Ovary (tissue), 3 donors: Measurements from ENCODE around the gene POLQ.

ENCODE experiments used
- EP300 ChIP-seq: sonication (generic); formaldehyde crosslinking; IDR thresholded peaks from one replicate; pipeline ENCODE4 v1.6.1; 2017; ENCODE audit warnings: antibody characterized with exemption
- POLR2A ChIP-seq: fragments of 450-650 bp; IDR thresholded peaks from one replicate; pipeline ENCODE4 v1.6.1; 2017; ENCODE audit warnings: antibody characterized with exemption, mild to moderate bottlenecking, moderate library complexity
- TF ChIP-seq, protein P1 (sequence below), 3 donors: fragments of 450-650 bp in 2 of 3; fragments of 200-600 bp in 1 of 3; IDR thresholded peaks; one replicate each; pipeline versions ENCODE4 v1.5.1 to v1.8.0; 2016 to 2022; ENCODE audit warnings: antibody characterized with exemption in 3 of 3, mild to moderate bottlenecking in 1 of 3
- donor health status: DM: no; HTN: no; CAD: no.

DNA sequence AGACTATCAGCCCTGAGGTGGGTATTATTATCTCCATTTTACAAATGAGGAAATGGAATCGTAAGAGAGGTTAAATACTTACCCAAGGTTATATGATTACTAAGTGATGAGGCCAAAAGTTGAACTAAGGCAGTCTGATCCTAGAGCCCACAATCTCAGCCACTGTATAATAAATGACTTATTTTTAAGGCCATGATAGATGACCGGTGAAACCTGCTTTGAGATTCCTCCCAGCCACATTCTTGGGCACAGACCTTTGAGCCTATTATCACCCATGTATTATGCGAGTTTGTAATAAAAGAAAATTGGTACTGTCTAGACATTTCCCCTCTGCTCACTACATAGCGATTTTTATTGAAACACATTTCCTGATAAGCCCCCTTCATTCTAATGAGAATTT is 37.4 kb downstream of the POLQ start:
- no peak for TF ChIP-seq EP300
- TF ChIP-seq, protein P1, sequence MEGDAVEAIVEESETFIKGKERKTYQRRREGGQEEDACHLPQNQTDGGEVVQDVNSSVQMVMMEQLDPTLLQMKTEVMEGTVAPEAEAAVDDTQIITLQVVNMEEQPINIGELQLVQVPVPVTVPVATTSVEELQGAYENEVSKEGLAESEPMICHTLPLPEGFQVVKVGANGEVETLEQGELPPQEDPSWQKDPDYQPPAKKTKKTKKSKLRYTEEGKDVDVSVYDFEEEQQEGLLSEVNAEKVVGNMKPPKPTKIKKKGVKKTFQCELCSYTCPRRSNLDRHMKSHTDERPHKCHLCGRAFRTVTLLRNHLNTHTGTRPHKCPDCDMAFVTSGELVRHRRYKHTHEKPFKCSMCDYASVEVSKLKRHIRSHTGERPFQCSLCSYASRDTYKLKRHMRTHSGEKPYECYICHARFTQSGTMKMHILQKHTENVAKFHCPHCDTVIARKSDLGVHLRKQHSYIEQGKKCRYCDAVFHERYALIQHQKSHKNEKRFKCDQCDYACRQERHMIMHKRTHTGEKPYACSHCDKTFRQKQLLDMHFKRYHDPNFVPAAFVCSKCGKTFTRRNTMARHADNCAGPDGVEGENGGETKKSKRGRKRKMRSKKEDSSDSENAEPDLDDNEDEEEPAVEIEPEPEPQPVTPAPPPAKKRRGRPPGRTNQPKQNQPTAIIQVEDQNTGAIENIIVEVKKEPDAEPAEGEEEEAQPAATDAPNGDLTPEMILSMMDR (IDR thresholded peaks at IDR 0.05): no peak
- TF ChIP-seq POLR2A: no peak
